Measurements from ENCODE around the gene NIT1. TPM values are rescaled to one million over a fixed set of nuclear protein-coding genes. Genes with fewer than 3 reads are reported as not detected.
A peak's percentile ranks its signal among the peaks of the same experiment; 100 is the strongest.

NIT1 gene
- total RNA-seq, 1 donor from 2014 or later: 47.5 TPM

DNA sequence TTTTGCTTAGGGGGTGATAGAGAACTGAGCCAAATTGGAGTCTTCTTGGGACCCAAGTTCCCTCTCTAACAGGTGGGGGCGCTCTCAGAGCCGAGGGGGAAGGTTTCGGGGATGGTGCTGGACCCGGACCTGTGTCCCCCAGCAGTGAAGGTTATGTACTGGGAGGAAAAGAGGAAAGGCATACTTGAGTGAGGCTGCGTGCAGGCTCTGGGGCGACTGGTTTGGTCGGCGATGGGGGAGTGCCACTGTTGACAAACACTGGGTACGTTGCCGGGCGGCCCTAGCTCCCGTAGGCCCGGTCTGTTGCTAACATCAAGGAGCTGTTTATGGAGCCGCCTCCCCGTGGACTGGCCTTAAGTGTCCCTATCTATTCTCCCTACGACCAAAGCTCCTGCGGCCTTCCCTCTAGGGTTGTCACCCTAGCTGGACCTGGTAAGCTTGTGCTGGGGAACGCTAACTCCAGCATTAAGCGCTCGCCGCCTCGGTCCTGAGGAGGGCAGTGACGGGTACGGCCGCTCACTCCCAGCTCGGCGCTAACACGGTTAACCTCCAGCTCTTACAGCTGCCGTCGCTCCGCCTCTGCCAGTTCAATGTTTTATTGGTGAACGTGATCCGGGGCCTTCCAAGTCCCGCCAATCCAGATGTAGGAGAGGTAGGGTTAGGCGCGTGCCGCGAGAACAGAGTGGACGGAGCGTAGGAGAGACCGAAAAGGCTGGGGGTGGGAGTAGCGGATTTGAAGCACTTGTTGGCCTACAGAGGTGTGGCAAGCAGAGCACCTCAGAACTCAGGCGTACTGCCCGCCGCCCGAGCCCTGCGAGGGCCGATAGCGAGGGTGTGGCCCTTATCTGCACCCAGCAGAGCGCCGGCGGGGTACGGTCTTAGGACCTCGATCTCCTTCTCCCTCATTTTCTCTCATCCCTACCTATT lies 48.1 kb downstream of the NIT1 start, which contains the start of gene PPOX:
Gene PPOX (plus strand): TSS at position 685 of the 927 bp plus-strand sequence. CDS start 422 bp downstream, outside the sequence.
- Mint-ChIP-seq H3K9me3 (no peaks in the 10 kb centered on the region), H3K36me3 (ENCODE audit: low read depth) (peaks cover 61% of the 10 kb centered on the region), H3K27me3 (ENCODE audit: low read depth) (no peaks in the 10 kb centered on the region), H3K27ac (peak within 1 kb of the TSS; percentile 96), H3K4me3 (ENCODE audit: low read depth) (peak within 1 kb of the TSS; percentile 92), H3K4me1 (ENCODE audit: low read depth) (peaks cover 36% of the 10 kb centered on the region)
- peak; percentile 95 for DNase-seq (ENCODE audit: low spot score)
- intact Hi-C loops (cut with micrococcal nuclease): loop anchor here (1.0 to 5.0 kb wide), 4 partner anchors 11 to 49 kb away; partner anchors contain the start of genes B4GALT3, DEDD, NDUFS2 and NIT1

DNA sequence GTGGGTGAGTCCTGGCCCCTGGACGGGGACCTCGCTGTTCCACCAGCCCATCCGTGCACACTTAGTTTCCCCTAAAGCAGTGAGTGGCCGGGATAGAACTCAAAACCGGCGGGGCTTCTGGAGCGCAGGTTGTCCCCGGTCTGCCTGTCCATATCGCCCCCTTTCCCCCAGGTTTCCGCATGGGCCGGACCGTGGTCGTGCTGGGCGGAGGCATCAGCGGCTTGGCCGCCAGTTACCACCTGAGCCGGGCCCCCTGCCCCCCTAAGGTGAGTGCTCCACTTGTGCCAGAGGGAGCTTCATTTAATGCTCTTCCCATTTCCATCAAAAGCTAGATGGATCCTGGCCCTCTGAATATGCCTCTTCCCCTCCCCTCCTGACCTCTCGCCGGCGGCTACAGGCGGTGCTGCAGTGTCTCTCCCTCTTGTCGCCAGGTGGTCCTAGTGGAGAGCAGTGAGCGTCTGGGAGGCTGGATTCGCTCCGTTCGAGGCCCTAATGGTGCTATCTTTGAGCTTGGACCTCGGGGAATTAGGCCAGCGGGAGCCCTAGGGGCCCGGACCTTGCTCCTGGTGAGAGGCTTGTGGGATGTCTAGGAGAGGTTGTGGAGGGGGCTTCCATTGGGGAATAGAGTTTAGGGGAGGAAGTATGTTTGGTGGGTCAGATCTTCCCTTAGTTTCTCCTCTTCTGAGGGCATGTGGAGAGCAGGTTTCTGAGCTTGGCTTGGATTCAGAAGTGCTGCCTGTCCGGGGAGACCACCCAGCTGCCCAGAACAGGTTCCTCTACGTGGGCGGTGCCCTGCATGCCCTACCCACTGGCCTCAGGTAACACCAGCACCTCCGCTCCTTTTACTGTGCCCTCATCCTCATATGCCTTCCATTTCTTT lies 49.0 kb downstream of the NIT1 start:
- H3K9me3 Mint-ChIP-seq: no peaks in the 10 kb centered on the region
- peak overlapping the region; percentile 96 for H3K27ac Mint-ChIP-seq
- no peak for DNase-seq (ENCODE audit: low spot score)
- no peaks in the 10 kb centered on the region for H3K27me3 Mint-ChIP-seq (ENCODE audit: low read depth)
- H3K36me3 Mint-ChIP-seq (ENCODE audit: low read depth): peaks cover 61% of the 10 kb centered on the region
- intact Hi-C loops (cut with micrococcal nuclease): loop anchor here (1.0 to 5.0 kb wide), 4 partner anchors 10 to 50 kb away; partner anchors contain the start of genes B4GALT3, DEDD, NDUFS2 and NIT1
- peaks cover 29% of the 10 kb centered on the region for H3K4me1 Mint-ChIP-seq (ENCODE audit: low read depth)
- H3K4me3 Mint-ChIP-seq (ENCODE audit: low read depth): peak overlapping the region; percentile 92

DNA sequence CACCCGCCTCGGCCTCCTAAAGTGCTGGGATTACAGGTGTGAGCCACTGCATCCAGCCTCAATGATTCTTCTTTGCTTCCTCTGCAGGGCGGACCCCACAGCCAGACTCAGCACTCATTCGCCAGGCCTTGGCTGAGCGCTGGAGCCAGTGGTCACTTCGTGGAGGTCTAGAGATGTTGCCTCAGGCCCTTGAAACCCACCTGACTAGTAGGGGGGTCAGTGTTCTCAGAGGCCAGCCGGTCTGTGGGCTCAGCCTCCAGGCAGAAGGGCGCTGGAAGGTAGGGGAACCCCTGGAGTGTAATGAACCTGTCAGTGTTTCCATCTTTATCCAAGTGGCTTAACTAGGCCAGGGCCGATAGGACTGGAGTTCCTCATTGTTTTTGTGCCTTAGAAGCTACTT lies 51.0 kb downstream of the NIT1 start:
- intact Hi-C loops (cut with micrococcal nuclease): loop anchor here (5.0 kb wide), 2 partner anchors 33 to 52 kb away; partner anchors contain the start of genes NDUFS2, NIT1 and PFDN2
- Mint-ChIP-seq H3K4me3 (ENCODE audit: low read depth) (peak overlapping the region; percentile 66), H3K36me3 (ENCODE audit: low read depth) (peaks cover 61% of the 10 kb centered on the region), H3K4me1 (ENCODE audit: low read depth) (peaks cover 29% of the 10 kb centered on the region), H3K9me3 (no peaks in the 10 kb centered on the region), H3K27ac (no peak overlapping the region), H3K27me3 (ENCODE audit: low read depth) (no peaks in the 10 kb centered on the region)
- DNase-seq (ENCODE audit: low spot score): no peak

Other genes with a start within 250 kb of the NIT1 start
- gene ITLN1, start 232.9 kb upstream of the NIT1 start, total RNA-seq: not detected in 2 replicates
- not detected in 2 replicates for gene ITLN2, start 163.3 kb upstream of the NIT1 start, total RNA-seq
- 15.4 and 15.5 TPM in 2 replicates for gene F11R, start 97.0 kb upstream of the NIT1 start, total RNA-seq
- gene TSTD1, start 79.1 kb upstream of the NIT1 start, total RNA-seq: 49.0 and 49.1 TPM in 2 replicates
- gene USF1, start 72.1 kb upstream of the NIT1 start, total RNA-seq: 49.1 and 53.2 TPM in 2 replicates
- gene ARHGAP30, start 48.2 kb upstream of the NIT1 start, total RNA-seq: 161 and 170 TPM in 2 replicates
- gene NECTIN4, start 28.5 kb upstream of the NIT1 start, total RNA-seq: 0.05 TPM in 1 of 2 replicates, not detected in the other
- not detected in 2 replicates for gene KLHDC9, start 19.7 kb upstream of the NIT1 start, total RNA-seq
- gene PFDN2, start 68 bp upstream of the NIT1 start, total RNA-seq: 138 and 139 TPM in 2 replicates
- gene DEDD, start 14.6 kb downstream of the NIT1 start, total RNA-seq: 37.5 and 40.3 TPM in 2 replicates
- gene UFC1, start 35.9 kb downstream of the NIT1 start, total RNA-seq: 91.5 and 91.8 TPM in 2 replicates
- 31.9 and 33.0 TPM in 2 replicates for gene USP21, start 41.4 kb downstream of the NIT1 start, total RNA-seq
- gene PPOX, start 48.3 kb downstream of the NIT1 start, total RNA-seq: 35.6 and 36.5 TPM in 2 replicates
- 57.5 and 57.6 TPM in 2 replicates for gene B4GALT3, start 59.4 kb downstream of the NIT1 start, total RNA-seq
- gene ADAMTS4, start 80.9 kb downstream of the NIT1 start, total RNA-seq: 0.05 and 0.09 TPM in 2 replicates
- 79.0 and 91.5 TPM in 2 replicates for gene NDUFS2, start 84.3 kb downstream of the NIT1 start, total RNA-seq
- 0.60 and 0.71 TPM in 2 replicates for gene FCER1G, start 97.2 kb downstream of the NIT1 start, total RNA-seq
- not detected in 2 replicates for gene APOA2, start 105.5 kb downstream of the NIT1 start, total RNA-seq
- gene TOMM40L, start 108.0 kb downstream of the NIT1 start, total RNA-seq: 22.7 and 24.9 TPM in 2 replicates
- gene NR1I3, start 120.1 kb downstream of the NIT1 start, total RNA-seq: not detected in 2 replicates
- not detected in 2 replicates for gene PCP4L1, start 140.6 kb downstream of the NIT1 start, total RNA-seq
- 4.0 TPM in 2 replicates for gene MPZ, start 191.9 kb downstream of the NIT1 start, total RNA-seq
- gene SDHC, start 196.3 kb downstream of the NIT1 start, total RNA-seq: 186 and 190 TPM in 2 replicates
- not detected in 2 replicates for gene CFAP126, start 249.8 kb downstream of the NIT1 start, total RNA-seq